Measurements from ENCODE around the gene GLIS2.

Gene GLIS2

DNA sequence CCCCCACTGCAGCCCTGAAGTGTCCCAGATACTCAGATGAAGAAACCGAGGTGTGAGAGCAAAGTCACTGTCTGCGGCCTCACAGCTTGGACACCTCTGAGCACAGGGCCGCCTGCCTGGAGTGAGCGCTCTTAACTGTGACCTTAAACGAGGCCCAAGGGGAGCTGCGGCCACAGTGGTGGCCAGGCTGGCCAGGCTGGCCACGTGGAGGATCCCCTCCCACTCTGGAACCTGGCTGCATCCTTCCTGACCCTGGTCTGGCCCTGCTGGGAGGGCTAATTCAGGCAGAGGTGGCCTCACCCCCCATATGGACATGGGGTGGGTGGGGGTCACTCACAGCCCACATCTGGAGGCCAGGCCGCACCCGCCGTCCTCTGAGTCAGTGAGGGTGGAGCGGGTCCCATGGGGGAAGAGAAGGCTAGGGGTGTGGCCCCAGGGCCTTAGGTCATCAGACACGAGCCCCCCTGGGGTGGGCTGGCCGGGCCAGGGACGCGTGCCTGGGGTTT lies 62.3 kb downstream of the GLIS2 start:
- TF ChIP-seq, protein P1, sequence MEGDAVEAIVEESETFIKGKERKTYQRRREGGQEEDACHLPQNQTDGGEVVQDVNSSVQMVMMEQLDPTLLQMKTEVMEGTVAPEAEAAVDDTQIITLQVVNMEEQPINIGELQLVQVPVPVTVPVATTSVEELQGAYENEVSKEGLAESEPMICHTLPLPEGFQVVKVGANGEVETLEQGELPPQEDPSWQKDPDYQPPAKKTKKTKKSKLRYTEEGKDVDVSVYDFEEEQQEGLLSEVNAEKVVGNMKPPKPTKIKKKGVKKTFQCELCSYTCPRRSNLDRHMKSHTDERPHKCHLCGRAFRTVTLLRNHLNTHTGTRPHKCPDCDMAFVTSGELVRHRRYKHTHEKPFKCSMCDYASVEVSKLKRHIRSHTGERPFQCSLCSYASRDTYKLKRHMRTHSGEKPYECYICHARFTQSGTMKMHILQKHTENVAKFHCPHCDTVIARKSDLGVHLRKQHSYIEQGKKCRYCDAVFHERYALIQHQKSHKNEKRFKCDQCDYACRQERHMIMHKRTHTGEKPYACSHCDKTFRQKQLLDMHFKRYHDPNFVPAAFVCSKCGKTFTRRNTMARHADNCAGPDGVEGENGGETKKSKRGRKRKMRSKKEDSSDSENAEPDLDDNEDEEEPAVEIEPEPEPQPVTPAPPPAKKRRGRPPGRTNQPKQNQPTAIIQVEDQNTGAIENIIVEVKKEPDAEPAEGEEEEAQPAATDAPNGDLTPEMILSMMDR (IDR thresholded peaks at IDR 0.05; ENCODE audit: borderline replicate concordance, insufficient read depth, low read depth, low read length) = no peak
- no peak overlapping the region for H3K4me3 ChIP-seq (ENCODE audit: low read depth, low read length)

DNA sequence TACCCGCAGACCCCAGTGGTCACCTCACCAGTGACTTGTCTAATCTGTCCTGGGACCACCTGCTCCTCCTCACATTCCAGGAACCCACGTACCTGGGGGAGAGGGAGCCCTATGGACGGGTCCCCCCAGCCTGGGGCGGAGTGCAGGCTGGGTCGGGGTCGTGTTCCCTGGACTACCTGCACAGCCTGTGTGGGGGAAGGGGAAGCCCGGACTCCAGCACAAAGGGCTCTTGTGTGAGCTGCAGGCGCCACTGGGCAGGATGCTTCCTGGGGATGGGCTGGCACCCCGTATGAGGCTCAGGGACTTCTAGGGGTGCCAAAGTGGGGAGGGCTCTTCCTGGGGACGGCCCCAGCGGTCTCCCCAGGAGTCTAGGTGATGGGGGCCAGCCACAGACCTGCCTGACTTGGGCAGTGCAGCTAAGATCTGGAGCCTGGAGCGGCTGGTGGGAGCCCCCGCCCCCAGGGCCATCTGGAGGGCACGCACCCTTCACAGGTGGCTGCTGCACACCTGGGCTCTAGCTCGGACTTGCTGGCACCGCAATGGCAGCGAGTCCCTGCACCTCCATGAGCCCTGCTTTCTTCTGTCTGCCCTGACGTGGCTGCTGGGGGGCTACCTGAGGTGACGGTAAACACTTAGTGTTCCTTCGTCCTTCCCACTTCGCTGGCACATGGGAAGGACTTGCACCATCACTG lies 63.3 kb downstream of the GLIS2 start:
- H3K4me3 ChIP-seq (ENCODE audit: low read depth, low read length) = no peak overlapping the region
- TF ChIP-seq, protein P1 (IDR thresholded peaks at IDR 0.05; ENCODE audit: borderline replicate concordance, insufficient read depth, low read depth, low read length) = no peak

DNA sequence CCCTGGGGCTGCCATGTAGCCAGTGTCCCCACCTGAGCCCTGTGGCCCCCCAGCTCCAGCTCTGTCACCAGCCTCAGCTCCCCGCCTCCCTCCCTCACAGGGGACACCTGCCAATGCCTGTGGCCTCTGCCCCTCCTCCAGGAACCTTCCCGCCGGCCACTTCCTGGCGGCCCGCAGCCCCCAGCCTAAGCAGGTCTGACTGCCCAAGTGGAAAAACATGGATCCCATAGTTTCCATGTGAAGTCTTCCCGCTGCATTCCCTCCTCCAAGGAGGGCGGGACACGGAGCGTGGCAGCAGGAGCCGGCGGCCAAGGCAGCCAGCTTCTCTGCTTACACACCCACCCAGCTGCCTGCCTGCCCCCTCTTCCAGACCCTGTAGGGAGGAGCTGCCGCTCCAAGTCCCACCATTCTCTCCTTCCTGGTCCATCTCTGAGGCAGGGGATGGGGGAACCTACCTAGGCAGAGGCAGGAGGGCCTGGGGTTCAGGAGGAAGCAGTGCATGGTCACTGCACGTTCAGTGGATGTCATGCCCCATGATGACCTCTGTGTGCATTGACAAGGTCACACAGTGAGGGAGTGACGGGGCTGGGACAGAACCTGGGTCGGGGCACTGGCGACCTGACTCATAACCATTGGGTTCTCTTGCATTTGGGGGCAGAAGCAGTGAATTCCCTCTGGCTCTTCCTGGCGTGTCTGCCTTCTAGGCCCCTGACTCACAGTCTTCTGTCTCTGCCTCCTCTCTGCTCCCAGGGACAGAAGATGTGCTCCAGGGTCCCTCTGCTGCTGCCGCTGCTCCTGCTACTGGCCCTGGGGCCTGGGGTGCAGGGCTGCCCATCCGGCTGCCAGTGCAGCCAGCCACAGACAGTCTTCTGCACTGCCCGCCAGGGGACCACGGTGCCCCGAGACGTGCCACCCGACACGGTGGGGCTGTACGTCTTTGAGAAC lies 64.5 kb downstream of the GLIS2 start:
- TF ChIP-seq, protein P1 (IDR thresholded peaks at IDR 0.05; ENCODE audit: borderline replicate concordance, insufficient read depth, low read depth, low read length) = no peak
- no peak overlapping the region for H3K4me3 ChIP-seq (ENCODE audit: low read depth, low read length)

DNA sequence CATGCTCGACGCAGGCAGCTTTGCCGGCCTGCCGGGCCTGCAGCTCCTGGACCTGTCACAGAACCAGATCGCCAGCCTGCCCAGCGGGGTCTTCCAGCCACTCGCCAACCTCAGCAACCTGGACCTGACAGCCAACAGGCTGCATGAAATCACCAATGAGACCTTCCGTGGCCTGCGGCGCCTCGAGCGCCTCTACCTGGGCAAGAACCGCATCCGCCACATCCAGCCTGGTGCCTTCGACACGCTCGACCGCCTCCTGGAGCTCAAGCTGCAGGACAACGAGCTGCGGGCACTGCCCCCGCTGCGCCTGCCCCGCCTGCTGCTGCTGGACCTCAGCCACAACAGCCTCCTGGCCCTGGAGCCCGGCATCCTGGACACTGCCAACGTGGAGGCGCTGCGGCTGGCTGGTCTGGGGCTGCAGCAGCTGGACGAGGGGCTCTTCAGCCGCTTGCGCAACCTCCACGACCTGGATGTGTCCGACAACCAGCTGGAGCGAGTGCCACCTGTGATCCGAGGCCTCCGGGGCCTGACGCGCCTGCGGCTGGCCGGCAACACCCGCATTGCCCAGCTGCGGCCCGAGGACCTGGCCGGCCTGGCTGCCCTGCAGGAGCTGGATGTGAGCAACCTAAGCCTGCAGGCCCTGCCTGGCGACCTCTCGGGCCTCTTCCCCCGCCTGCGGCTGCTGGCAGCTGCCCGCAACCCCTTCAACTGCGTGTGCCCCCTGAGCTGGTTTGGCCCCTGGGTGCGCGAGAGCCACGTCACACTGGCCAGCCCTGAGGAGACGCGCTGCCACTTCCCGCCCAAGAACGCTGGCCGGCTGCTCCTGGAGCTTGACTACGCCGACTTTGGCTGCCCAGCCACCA lies 65.4 kb downstream of the GLIS2 start:
- no peak overlapping the region for H3K4me3 ChIP-seq (ENCODE audit: low read depth, low read length)
- TF ChIP-seq, protein P1 (IDR thresholded peaks at IDR 0.05; ENCODE audit: borderline replicate concordance, insufficient read depth, low read depth, low read length) = no peak

DNA sequence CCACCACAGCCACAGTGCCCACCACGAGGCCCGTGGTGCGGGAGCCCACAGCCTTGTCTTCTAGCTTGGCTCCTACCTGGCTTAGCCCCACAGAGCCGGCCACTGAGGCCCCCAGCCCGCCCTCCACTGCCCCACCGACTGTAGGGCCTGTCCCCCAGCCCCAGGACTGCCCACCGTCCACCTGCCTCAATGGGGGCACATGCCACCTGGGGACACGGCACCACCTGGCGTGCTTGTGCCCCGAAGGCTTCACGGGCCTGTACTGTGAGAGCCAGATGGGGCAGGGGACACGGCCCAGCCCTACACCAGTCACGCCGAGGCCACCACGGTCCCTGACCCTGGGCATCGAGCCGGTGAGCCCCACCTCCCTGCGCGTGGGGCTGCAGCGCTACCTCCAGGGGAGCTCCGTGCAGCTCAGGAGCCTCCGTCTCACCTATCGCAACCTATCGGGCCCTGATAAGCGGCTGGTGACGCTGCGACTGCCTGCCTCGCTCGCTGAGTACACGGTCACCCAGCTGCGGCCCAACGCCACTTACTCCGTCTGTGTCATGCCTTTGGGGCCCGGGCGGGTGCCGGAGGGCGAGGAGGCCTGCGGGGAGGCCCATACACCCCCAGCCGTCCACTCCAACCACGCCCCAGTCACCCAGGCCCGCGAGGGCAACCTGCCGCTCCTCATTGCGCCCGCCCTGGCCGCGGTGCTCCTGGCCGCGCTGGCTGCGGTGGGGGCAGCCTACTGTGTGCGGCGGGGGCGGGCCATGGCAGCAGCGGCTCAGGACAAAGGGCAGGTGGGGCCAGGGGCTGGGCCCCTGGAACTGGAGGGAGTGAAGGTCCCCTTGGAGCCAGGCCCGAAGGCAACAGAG lies 66.3 kb downstream of the GLIS2 start:
- TF ChIP-seq, protein P1 (IDR thresholded peaks at IDR 0.05; ENCODE audit: borderline replicate concordance, insufficient read depth, low read depth, low read length) = no peak
- no peak overlapping the region for H3K4me3 ChIP-seq (ENCODE audit: low read depth, low read length)

DNA sequence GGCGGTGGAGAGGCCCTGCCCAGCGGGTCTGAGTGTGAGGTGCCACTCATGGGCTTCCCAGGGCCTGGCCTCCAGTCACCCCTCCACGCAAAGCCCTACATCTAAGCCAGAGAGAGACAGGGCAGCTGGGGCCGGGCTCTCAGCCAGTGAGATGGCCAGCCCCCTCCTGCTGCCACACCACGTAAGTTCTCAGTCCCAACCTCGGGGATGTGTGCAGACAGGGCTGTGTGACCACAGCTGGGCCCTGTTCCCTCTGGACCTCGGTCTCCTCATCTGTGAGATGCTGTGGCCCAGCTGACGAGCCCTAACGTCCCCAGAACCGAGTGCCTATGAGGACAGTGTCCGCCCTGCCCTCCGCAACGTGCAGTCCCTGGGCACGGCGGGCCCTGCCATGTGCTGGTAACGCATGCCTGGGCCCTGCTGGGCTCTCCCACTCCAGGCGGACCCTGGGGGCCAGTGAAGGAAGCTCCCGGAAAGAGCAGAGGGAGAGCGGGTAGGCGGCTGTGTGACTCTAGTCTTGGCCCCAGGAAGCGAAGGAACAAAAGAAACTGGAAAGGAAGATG lies 67.0 kb downstream of the GLIS2 start:
- TF ChIP-seq, protein P1 (IDR thresholded peaks at IDR 0.05; ENCODE audit: borderline replicate concordance, insufficient read depth, low read depth, low read length) = no peak
- no peak overlapping the region for H3K4me3 ChIP-seq (ENCODE audit: low read depth, low read length)

Data from GM12875 (cell line).